Astrocyte of the cerebellum (primary cell): ENCODE data around the gene C10orf90.

Experiments used
- DNase-seq: peaks from one replicate; pipeline ENCODE4 v3.0.0-alpha.2; 2011; ENCODE audit warnings: low read depth
- H3K4me3 ChIP-seq: 2 replicates; pipeline ENCODE4 v1.5.1; 2011; ENCODE audit warnings: mild to moderate bottlenecking, low read depth, low read length, moderate library complexity
- CTCF ChIP-seq: IDR thresholded peaks from 2 replicates; pipeline ENCODE4 v1.5.1; 2012; ENCODE audit warnings: low read length, low read depth, moderate library complexity, mild to moderate bottlenecking; ENCODE audit errors: missing control alignments
- in situ Hi-C: cut with HindIII; loops from 2 replicates; pipeline ENCODE4 v1.10.0; 2017; ENCODE audit warnings: low sequenced_read_pairs

Gene C10orf90

GRCh38 chr10:126598009-126598408, 72.5 kb downstream of the C10orf90 start:
- in situ Hi-C loops: no loop called here
- DNase-seq: no peak
- no peak overlapping the region for H3K4me3 ChIP-seq
- peak; percentile 55 for TF ChIP-seq CTCF

DNA sequence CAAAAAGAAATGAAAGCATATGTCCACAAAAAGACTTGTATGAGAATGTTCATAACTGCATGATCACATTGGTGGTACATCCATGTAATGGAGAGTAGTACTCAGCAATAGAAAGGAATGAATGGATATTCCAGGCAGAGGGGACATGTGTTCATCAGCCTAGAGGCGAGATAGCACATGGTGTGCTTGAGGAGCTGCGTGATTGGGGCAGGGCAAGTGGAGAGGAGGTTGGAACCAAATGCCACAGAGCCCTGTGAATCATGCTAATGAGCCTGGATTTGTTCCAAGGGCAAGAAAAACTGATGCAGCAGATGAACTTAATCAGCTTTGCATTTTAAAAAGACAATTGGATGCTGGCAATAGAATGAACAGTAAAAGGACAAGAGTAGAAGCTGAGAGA, 73.3 kb downstream of the C10orf90 start:
- no peak for DNase-seq
- in situ Hi-C loops: no loop called here
- H3K4me3 ChIP-seq: no peak overlapping the region
- TF ChIP-seq CTCF: no peak

DNA sequence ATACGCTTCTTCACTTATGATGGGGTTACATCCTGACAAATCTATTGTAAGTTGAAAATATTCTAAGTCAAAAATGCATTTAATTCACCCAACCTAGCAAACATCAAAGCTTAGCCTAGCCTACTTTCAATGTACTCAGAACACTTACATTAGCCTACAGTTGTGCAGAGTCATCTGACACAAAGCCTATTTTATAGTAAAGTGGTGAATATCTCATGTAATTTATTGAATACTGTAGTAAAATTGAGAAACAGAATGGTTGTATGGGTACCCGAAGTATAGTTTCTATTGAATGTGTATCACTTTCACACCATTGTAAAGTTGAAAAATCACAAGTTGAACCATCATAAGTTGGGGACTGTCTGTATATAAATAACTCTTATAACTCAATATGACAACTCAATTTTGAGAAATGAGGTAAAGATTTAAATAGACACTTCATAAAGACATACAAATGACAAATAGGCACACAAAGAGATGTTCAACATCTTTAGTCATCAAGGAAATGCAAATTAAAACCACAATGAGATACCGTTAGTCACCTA, 73.9 kb downstream of the C10orf90 start:
- no peak for DNase-seq
- H3K4me3 ChIP-seq: no peak overlapping the region
- no peak for TF ChIP-seq CTCF
- in situ Hi-C loops: no loop called here

DNA sequence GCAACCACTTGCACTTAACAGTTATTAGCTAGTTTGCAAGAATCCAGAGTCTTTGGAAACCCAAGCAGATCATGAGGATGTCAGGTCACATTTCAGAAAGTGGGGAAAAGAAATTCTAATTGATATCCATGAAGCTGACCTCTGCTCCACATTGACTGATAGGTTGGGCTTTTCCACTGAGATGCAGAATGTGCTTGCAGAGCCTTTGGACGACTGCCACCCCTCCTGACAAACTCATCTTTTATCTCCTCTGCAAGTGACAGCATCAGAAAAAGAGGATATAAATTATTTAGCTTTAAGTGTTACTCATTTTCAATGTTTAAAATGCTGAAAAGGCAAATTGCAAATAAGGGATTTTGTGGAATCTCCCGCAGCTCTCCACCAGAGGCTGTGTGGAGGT, 75.3 kb downstream of the C10orf90 start:
- DNase-seq: no peak
- TF ChIP-seq CTCF: no peak
- H3K4me3 ChIP-seq: no peak overlapping the region
- in situ Hi-C loops: no loop called here

GRCh38 chr10:126593968-126594701, 76.4 kb downstream of the C10orf90 start:
- in situ Hi-C loops: no loop called here
- no peak overlapping the region for H3K4me3 ChIP-seq
- no peak for TF ChIP-seq CTCF
- no peak for DNase-seq

DNA sequence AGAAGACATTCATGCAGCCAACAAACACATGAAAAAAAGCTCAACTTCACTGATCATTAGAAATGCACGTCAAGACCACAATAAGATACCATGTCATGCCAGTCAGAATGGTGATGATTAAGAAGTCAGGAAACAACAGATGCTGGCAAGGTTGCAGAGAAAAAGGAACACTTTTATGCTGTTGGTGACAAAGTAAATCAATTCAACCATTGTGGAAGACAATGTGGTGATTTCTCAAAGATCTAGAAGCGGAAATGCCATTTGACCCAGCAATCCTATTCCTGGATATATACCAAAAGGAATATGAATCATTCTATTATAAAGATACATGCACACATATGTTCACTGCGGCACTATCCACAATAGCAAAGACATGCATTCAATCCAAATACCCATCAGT, 77.6 kb downstream of the C10orf90 start:
- in situ Hi-C loops: no loop called here

More for the DNA sequence above, 77.6 kb downstream of the C10orf90 start:
- TF ChIP-seq CTCF: no peak
- no peak for DNase-seq
- no peak overlapping the region for H3K4me3 ChIP-seq
